A549 treated with AZD9567 at 1 μM for 4 hours (cell line): Measurements from ENCODE around the gene CTCF. TPM values are rescaled to one million over a fixed set of nuclear protein-coding genes. Genes with fewer than 3 reads are reported as not detected.

Source experiments
- total RNA-seq: library from RNA; stranded (reverse); fragments of 200-300 nt; extraction: Qiagen RNA extraction; gene quantifications from 5 replicates; pipeline ENCODE4 v1.2.3, GENCODE V29; 2022; ENCODE audit not compliant: insufficient read depth

CTCF gene, protein sequence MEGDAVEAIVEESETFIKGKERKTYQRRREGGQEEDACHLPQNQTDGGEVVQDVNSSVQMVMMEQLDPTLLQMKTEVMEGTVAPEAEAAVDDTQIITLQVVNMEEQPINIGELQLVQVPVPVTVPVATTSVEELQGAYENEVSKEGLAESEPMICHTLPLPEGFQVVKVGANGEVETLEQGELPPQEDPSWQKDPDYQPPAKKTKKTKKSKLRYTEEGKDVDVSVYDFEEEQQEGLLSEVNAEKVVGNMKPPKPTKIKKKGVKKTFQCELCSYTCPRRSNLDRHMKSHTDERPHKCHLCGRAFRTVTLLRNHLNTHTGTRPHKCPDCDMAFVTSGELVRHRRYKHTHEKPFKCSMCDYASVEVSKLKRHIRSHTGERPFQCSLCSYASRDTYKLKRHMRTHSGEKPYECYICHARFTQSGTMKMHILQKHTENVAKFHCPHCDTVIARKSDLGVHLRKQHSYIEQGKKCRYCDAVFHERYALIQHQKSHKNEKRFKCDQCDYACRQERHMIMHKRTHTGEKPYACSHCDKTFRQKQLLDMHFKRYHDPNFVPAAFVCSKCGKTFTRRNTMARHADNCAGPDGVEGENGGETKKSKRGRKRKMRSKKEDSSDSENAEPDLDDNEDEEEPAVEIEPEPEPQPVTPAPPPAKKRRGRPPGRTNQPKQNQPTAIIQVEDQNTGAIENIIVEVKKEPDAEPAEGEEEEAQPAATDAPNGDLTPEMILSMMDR
- total RNA-seq, result 32.8 to 40.3 TPM (median 34.0 TPM) in 5 replicates

GRCh38 chr16:67562526-67562917 lies at the start of gene CTCF:
CTCF (plus strand) TSS chr16:67562526; CDS start chr16:67610833, 48,307 bp downstream.

GRCh38 chr16:67528222-67528869 lies 34.0 kb upstream of the CTCF start, which contains the start of gene RIPOR1:
RIPOR1 (plus strand) TSS chr16:67528829; CDS start chr16:67538447, 9,618 bp downstream.

DNA sequence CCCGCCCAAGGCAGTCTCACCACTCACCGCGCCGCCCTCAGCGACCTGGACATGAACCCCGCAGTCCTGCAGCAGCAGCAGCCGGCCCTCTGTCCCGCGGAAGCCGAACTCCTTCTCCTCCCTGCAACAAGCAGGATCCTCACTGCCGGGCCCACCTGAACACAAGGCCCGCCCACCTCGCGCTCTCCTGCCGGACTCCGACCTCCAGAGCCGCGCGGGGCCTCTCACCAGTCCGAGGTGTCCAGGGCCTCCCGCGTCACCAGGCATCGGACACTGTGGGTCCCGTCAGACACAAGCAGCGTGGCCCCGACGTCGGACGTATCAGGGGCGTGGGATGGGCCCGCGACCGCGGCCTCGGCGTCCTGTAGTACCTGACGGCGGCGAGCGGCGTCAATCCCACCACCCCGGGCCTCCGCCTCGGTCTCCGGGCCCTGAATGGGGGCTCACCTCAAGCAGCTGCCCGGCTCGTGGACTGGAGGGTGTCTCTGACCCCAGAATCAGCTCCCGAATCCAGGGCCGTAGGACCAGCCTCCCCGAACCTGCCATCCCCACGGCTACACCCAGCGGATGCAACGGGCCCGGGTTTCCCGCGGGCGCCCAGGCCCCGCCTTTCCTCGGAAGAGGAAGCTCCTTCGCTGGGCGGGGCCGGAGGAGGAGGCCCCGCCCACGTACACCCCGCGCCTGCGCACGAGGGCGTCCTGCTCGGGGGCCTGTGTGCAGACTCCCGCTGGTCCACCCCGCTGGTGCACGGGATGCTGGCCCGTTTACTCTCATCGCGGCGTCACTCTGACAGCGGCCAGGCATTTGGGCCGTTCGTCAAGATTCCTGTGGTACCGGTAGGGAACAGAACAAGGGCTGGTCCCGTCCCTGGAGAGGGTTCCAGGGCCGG lies 97.6 kb downstream of the CTCF start, which contains the start of gene ACD:
Gene ACD (minus strand): TSS at position 586 of the 889 bp plus-strand sequence. CDS start 40 bp downstream, at position 546.

DNA sequence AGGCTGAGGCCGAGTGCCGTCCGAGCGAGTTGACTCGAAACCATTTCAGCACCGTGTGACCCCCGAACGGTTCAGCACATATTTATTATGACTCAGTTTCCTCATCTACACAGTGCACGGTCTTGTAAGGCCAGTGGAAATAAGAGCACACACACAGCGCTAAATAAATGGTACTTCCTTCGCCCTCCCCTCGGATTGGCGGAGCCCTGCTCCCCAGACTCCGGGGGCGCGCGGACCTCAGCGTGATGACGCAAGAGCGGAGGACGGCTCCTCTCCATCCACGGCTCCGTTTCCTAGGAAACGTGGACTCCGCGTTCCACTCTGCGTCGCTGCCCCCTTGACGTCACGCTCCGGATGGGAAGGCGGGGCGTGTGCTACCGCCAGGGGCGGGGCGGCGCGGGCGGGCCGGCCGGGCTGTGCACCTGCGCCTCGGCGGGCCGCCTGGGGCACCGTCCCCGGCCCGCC lies 98.3 kb downstream of the CTCF start, which contains the start of gene PARD6A:
Gene PARD6A (plus strand): TSS at position 397 of the 465 bp plus-strand sequence. CDS start 79 bp downstream, outside the sequence.

GRCh38 chr16:67666559-67667452 lies 104.5 kb downstream of the CTCF start, which contains the start of the genes C16orf86 and ENKD1:
C16orf86 (plus strand) TSS chr16:67666814; CDS start chr16:67666971, 157 bp downstream.
ENKD1 (minus strand) TSS chr16:67666750; CDS start chr16:67666442, 308 bp downstream.

Other genes starting within 250 kb of the CTCF start
- gene KCTD19, start 235.8 kb upstream of the CTCF start, total RNA-seq, result 0.11 to 0.85 TPM (median 0.27 TPM) in 4 of 5 replicates, not detected in the other
- 0.13 to 0.29 TPM (median 0.15 TPM) in 3 of 5 replicates, not detected in the others for gene LRRC36, start 235.7 kb upstream of the CTCF start, total RNA-seq
- gene TPPP3, start 169.0 kb upstream of the CTCF start, total RNA-seq, result 2.1 to 13.9 TPM (median 13.1 TPM) in 5 replicates
- 3.8 to 7.5 TPM (median 7.0 TPM) in 5 replicates for gene ZDHHC1, start 146.0 kb upstream of the CTCF start, total RNA-seq
- gene HSD11B2, start 131.4 kb upstream of the CTCF start, total RNA-seq, result 1.6 to 2.2 TPM (median 1.8 TPM) in 5 replicates
- 94.7 to 122 TPM (median 111 TPM) in 5 replicates for gene ATP6V0D1, start 81.4 kb upstream of the CTCF start, total RNA-seq
- not detected in 5 replicates for gene AGRP, start 79.0 kb upstream of the CTCF start, total RNA-seq
- 36.7 to 43.5 TPM (median 40.1 TPM) in 5 replicates for gene RIPOR1, start 33.7 kb upstream of the CTCF start, total RNA-seq
- 0.62 to 2.4 TPM (median 2.1 TPM) in 5 replicates for gene CARMIL2, start 82.6 kb downstream of the CTCF start, total RNA-seq
- gene ACD, start 97.7 kb downstream of the CTCF start, total RNA-seq, result 34.7 to 38.7 TPM (median 36.6 TPM) in 5 replicates
- gene PARD6A, start 98.4 kb downstream of the CTCF start, total RNA-seq, result 1.8 to 2.2 TPM (median 2.1 TPM) in 4 of 5 replicates, not detected in the other
- gene ENKD1, start 104.2 kb downstream of the CTCF start, total RNA-seq, result 3.3 to 12.0 TPM (median 10.3 TPM) in 5 replicates
- 0.10 to 0.20 TPM in 2 of 5 replicates, not detected in the others for gene C16orf86, start 104.3 kb downstream of the CTCF start, total RNA-seq
- 8.9 to 18.3 TPM (median 17.8 TPM) in 5 replicates for gene GFOD2, start 156.8 kb downstream of the CTCF start, total RNA-seq
- gene RANBP10, start 244.0 kb downstream of the CTCF start, total RNA-seq, result 9.5 to 10.9 TPM (median 10.2 TPM) in 5 replicates
- 0.33 to 0.85 TPM (median 0.43 TPM) in 4 of 5 replicates, not detected in the other for gene TSNAXIP1, start 244.4 kb downstream of the CTCF start, total RNA-seq